Measurements from ENCODE around the gene HERC3.

GRCh38 chr4:88605736-88606135, 13.5 kb downstream of the HERC3 start:
- TF ChIP-seq, protein P1, sequence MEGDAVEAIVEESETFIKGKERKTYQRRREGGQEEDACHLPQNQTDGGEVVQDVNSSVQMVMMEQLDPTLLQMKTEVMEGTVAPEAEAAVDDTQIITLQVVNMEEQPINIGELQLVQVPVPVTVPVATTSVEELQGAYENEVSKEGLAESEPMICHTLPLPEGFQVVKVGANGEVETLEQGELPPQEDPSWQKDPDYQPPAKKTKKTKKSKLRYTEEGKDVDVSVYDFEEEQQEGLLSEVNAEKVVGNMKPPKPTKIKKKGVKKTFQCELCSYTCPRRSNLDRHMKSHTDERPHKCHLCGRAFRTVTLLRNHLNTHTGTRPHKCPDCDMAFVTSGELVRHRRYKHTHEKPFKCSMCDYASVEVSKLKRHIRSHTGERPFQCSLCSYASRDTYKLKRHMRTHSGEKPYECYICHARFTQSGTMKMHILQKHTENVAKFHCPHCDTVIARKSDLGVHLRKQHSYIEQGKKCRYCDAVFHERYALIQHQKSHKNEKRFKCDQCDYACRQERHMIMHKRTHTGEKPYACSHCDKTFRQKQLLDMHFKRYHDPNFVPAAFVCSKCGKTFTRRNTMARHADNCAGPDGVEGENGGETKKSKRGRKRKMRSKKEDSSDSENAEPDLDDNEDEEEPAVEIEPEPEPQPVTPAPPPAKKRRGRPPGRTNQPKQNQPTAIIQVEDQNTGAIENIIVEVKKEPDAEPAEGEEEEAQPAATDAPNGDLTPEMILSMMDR (IDR thresholded peaks at IDR 0.05) = no peak
- TF ChIP-seq POLR2A (IDR thresholded peaks at IDR 0.05) = no peak

All from testis (tissue), 2 donors.